Measurements from ENCODE around the gene PRAMEF25. TPM values are rescaled to one million over a fixed set of nuclear protein-coding genes. Genes with fewer than 3 reads are reported as not detected.
"Not testable (repeated sequence)": the region's sequence is repeated elsewhere in the genome, so short reads cannot be mapped to it uniquely, and the experiment has no call there.

Gene PRAMEF25
- total RNA-seq (2012; rRNA removed) = not detected in 2 replicates

DNA sequence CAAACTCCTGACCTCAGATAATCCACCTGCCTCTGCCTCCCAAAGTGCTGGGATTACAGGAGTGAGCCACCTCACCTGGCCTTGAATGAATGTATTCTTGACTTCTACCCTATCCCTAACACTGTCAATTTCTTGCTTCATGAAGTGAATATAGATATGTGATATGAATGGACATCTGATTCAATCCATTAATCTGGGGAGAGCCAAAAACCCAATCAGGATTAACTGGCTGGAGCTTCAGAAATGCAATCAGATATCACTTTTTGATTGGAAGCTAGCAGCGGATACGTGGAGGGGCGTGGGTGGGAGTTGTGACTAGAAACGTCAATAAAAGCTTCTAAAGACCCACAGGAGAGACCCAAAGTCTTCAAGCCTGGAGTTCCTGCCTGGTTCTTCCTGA lies at the start of gene PRAMEF25:
Gene PRAMEF25, plus strand, starts transcription at position 301 of the 400 bp plus-strand sequence. CDS start 2,920 bp downstream, outside the sequence.
- not testable (repeated sequence) for H3K9ac ChIP-seq (ENCODE audit: low read depth, low read length); H3K4me2 ChIP-seq (ENCODE audit: low read length); H3K27me3 ChIP-seq (ENCODE audit: control insufficient read depth, insufficient read depth, low read length); H3K36me3 ChIP-seq (ENCODE audit: insufficient read depth, low read length); H3K4me3 ChIP-seq (ENCODE audit: low read length); H3K4me1 ChIP-seq (ENCODE audit: control insufficient read depth, insufficient read depth, low read length); H3K9me3 ChIP-seq (replicated peaks; ENCODE audit: low read length)

DNA sequence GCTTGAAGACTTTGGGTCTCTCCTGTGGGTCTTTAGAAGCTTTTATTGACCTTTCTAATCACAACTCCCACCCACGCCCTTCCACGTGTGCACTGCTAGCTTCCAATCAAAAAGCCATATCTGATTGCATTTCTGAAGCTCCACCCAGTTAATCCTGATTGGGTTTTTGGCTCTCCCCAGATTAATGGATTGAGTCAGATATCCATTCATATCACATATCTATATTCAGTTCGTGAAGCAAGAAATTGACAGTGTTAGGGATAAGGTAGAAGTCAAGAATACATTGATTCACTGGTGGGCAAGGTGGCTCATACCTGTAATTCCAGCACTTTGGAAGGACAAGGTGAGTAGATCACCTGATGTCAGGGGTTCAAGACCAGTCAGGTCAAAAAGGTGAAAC lies 14.1 kb upstream of the PRAMEF25 start, which contains the start of gene PRAMEF27:
Gene PRAMEF27, minus strand, starts transcription at position 101 of the 400 bp plus-strand sequence. CDS start 2,916 bp downstream, outside the sequence.
- H3K4me1 ChIP-seq (ENCODE audit: control insufficient read depth, insufficient read depth, low read length); H3K4me2 ChIP-seq (ENCODE audit: low read length); H3K9me3 ChIP-seq (replicated peaks; ENCODE audit: low read length); H3K4me3 ChIP-seq (ENCODE audit: low read length); H3K36me3 ChIP-seq (ENCODE audit: insufficient read depth, low read length); H3K9ac ChIP-seq (ENCODE audit: low read depth, low read length); H3K27me3 ChIP-seq (ENCODE audit: control insufficient read depth, insufficient read depth, low read length): not testable (repeated sequence)

DNA sequence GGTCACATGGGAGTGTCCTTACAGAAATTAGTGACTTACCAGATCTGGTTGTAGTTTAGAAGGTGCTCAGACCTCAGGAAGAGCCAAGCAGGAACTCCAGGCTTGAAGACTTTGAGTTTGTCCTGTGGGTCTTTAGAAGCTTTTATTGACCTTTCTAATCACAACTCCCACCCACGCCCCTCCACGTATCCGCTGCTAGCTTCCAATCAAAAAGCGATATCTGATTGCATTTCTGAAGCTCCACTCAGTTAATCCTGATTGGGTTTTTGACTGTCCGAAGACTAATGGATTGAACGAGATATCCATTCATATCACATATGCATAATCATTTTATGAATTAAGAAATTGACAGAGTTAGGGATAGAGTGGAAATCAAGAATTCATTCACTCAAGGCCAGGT lies 46.2 kb downstream of the PRAMEF25 start, which contains the start of gene HNRNPCL2:
Gene HNRNPCL2, minus strand, starts transcription at position 101 of the 400 bp plus-strand sequence. CDS start 454 bp downstream, outside the sequence.
- H3K36me3 ChIP-seq (ENCODE audit: insufficient read depth, low read length); H3K27me3 ChIP-seq (ENCODE audit: control insufficient read depth, insufficient read depth, low read length); H3K9me3 ChIP-seq (replicated peaks; ENCODE audit: low read length); H3K4me2 ChIP-seq (ENCODE audit: low read length); H3K4me1 ChIP-seq (ENCODE audit: control insufficient read depth, insufficient read depth, low read length); H3K4me3 ChIP-seq (ENCODE audit: low read length); H3K9ac ChIP-seq (ENCODE audit: low read depth, low read length): not testable (repeated sequence)
